ENCODE data around the gene PISD.
"Not testable (repeated sequence)": the region's sequence is repeated elsewhere in the genome, so short reads cannot be mapped to it uniquely, and the experiment has no call there.

The PISD gene

DNA sequence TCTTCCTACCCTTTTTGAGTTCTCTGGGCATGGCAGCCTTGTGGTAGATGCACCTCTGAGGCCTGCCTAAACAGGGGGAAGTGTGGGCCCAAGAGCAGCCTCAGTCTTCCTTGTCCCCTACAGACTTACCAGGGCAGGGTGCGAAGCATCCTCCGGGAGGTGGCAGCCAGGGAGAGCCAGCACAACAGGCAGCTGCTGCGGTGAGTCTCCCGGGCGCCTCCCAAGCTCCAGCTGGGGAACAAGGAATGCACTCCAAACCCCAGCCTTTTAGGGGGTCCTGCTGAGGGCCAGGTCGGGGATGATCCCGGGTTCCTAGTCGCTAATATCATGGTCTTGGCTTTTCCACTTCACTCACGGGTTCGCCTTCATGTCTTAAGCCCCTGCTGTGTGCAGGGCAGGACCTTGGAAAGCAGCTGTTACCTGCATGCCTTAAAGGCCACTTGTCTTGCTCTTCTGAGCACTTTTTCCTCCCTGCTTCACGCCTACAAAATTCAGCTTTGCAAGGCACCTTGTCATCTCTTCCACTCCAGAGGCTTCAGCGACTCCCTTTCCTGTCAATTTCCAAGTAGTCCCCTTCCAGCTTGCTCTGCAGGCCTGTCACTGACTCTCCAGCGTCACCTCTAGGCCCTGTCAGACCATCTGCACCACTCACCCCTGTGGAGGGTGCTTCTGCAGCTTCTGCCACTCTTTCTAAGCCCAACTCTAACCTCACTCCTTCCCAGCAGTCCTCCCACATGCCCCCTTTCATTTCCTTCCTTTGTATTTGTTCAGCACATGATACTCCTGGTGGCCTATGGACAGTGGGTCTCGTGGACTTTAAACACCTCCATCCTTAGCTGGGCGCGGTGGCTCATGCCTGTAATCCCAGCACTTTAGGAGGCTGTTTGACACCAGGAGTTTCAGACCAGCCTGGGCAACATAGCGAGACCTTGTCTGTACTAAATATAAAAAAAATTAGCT, 57.0 kb downstream of the PISD start:
- DNase-seq, result no peak

DNA sequence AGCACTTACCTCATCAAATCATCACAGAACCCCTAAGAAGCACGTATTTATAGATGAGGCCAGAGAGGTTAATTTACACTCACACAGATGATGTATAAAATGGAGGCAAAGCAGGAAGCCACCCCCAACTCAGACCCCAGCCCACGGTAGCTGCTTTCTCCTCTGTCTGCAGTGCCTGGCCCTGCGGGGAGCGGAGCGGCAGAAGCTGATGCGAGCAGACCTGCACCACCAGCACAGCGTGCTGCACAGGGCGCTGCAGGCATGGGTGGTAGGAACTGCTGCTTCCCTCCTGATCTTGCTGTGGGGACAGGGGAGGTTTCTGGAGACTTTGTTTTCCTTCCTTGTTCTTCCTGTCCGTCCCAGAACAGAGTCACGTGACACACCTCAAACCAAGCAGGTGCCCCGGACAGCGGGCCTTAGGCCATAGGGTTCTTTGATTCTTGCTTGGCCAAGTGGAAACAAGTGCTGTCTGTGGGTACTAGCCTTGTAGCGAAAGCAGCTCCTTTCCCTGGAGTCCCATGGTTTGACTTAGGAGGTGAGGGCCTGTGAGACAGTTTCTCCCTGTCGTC, 57.8 kb downstream of the PISD start:
- DNase-seq, result no peak

DNA sequence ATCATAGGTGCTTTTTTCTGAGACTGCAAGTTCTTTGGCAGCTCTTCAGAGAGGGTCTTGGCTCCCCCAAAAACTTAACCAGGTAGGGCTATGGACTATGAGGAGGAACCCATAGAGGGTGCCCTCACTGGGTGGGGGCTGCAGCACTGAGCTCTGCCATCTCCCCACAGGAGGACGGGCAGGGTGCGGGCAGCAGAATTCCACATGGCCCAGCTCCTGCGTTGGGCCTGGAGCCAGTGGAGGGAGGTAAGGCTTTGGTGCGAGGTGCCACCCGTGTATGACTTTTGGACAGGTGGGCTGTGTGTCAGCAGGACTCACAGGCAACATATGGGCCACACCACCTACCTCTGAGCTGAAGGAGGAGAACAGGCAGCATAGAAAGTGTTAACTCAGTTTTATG, 58.4 kb downstream of the PISD start:
- no peak for DNase-seq

DNA sequence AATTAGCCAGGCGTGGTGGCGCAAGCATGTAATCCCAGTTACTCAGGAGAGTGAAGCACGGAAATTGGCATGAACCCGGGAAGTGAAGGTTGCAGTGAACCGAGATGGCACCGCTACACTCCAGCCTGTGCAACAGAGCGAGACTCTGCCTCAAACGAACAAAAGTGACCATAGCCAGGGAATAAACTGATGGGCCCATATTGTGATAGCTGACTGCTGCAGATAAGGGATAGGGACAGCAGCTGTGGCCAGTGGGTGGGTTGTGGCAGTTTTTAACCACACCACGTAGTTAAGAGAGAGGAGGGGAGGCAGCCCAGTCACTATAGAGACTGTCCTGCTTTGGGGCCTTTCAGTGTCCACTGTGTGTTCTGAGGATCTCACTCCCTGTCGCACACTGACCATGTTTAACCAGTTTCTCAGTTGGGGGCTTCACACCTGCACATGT, 58.9 kb downstream of the PISD start:
- no peak for DNase-seq

DNA sequence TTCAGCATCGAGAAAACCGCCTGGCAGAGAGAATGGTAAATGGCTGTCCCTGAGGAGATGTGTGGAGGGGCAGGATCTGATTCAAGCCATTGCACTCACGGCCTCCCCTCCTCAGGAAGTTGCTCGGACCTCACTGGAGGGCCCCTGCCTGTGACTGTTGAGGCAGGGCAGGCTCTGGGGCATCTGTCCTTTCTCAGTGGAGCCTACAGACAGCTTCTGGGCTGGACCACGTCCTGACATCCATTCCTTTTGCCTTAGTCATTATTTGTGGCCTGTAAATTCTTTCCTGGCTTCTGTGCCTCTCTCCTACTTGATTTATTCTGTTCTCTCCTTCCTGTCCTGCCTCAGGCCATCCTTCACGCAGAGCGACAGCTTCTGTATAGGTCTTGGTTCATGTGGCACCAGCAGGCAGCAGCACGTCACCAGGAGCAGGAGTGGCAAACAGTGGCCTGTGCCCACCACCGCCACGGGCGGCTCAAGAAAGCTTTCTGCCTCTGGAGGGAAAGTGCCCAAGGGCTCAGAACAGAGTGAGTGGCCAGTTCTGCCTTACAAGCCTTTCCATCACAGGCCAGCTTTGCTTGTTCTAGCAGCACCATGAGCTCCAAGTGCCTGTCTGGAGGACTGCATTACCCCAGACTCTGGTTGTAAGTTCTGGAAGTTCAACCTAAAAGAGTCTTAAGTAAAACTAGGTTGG, 59.6 kb downstream of the PISD start:
- DNase-seq, result no peak

DNA sequence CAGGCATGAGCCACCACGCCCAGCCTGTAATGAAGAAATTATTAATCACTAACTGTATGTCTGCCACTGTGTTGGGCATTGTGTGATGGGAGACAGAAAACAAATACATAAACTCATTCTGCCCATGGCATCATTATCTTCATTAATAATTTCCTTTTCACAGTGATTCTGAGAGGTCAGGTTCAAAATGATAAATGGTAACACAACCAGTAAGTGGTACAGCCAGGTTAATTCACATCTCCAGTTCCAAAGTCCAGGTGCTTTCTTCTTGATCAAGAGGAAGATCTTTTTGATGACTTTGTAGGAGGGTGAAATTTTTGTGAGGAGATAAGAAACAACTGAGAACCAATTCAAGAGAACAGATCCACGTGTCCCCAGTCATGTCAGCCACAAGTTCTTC, 66.7 kb downstream of the PISD start:
- DNase-seq, result no peak

DNA sequence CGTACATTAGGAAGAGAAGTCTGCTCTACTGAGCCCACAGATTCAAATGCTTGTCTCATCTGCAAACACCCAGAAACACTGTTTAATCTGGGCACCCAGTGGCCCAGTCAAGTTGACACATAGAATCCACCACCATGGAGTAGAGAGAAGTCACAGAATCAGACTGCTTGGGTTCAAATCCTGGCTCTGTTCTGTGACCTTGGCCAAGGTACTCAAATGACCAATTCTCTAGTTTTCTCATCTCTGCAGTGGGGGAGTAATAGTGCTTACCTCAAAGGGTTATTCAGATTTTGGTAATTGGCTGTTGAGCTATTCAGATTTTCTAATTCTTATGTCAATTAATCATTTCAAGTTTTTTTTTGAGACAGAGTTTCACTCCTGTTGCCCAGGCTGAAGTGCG, 71.9 kb downstream of the PISD start:
- DNase-seq, result not testable (repeated sequence)

DNA sequence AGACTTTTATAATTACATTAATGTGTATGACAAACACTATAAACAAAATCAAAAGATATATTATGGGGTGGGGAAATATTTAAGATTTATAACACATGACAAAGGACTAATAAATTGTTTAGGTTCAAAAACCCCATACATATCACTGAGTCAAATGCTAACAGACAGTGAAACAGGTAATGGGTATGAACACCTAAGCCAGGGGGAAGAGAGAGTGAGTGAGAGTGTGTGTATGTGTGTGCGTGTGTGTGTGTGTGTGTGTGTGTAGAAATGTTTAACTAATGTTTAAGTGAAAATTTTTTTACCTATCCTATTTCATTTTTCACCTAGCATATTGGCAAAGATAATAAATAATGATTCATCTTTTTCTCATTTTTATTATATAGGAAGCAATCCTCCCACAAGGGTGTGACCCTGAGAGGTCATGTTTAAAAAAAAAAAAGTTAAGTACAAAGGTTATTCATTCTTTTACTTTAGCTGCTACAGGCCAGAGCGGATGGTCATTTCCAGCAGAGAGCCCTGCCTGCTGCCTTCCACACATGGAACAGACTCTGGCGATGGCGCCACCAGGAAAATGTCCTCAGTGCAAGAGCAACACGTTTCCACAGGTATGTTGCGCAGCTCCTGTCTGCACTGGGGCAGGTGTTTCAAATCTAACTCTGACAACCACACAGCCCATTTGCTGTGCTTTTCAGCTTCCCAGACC, 72.9 kb downstream of the PISD start:
- DNase-seq, result no peak

DNA sequence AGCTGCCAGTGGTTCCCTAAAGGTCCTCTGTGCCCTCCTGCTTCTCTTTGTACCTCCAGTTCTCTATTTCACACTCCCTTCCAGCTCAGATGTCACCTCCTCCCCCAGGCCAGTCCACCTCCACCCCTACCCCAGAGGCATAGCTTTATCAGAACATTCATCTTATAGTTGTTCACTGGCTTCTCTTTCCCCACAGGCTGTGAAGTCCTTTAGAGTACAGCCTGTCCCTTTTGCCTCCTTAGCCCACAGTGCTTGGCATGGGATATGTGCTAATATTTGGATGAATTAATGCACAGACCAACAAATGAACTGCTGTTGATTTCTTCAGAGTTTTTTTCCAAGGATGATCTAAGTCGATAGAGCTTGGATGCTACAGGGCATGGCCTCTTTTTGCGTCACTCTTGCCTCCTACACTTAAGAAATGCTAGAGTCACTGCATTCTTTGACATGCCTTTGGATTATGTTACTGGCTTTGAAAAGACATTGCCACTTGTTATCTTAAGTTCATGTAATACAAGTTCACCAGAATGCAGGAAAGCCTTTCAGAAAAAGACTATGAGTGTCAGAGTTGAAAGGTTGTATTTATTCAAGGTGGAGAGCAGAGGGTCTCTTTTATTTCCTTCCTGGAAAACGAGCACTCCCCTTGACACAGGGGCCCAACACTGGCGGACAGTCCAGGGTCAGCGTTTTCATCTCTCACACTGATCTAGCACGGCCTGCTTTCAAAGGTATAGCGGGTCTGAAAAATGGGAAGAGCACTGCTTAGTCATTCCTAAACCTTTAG, 75.7 kb downstream of the PISD start:
- no peak for DNase-seq

DNA sequence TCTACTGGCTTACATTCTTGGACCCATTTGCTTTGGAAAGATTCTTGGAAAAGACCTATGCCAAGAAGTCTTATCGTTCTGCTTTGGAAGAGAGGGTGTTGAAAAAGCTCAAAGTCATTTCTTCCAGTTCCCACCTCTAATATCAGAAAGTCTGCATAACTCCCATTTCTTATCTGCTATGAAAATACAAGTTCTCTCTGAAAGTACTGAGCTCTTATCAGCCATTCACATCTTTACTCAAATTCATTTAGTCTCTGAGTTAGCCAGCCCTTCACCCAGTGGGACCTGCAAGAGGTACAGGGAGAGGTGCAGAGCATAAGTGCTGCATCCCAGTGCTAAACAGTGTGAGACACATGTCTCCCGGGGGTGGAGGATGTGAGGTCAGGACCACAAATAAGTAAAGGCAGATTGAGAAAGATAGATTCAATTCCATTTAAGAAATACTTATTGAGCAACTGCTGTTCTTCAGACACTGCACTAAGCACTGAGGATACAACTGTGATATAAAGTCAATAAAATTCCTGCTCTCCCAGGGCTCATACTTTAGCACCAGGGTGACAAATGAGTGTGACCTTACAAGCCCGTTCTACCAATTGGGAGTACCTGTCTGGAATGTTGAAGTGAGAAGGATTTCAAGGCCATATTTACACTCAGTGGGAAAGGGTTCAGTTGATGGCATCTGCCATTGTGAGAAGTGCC, 76.7 kb downstream of the PISD start:
- no peak for DNase-seq

DNA sequence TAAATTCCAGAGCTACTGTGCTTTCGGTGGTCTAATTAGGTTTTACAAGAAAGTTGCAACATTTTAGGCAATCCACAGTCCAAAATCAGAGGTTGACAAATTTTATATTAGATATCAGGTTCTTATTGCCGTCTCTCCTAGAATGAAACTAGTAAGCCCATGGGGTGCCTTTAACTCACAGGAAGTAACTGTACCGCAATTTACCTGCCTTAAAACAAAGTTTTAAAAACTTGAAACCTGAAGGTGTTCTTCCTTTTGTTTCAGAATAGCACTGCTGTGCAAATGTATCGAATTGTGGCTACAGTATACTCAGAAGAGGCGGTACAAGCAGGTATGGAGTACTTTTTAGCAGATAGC, 77.2 kb downstream of the PISD start:
- DNase-seq, result no peak

DNA sequence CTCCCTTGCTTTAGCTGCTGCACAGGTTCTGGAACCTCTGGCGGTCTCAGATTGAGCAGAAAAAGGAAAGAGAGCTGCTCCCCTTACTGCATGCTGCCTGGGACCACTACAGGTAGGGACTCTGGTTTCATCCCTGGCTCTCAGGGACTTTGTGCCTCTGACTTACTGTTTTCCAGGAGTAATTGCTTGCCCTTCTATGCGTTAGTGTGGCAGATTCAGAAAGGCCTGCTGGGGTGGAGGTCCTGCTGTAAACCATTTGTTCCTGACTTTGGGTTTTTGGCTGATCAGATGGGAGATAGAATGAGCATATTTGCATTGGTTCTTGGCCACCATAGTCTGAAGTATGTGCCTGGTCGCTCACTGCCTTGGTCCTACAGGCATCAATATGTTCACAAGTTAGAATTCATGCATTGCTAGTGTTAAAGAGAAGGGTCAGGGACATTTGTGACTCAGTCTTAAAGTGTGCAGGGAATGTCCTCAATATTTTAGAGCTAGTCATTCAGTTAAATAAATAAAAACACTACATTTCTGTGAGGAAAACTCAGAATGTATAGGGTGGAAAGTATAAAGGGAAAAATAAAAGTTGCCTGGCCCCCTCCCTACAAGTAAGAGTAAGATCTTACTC, 78.0 kb downstream of the PISD start:
- no peak for DNase-seq

DNA sequence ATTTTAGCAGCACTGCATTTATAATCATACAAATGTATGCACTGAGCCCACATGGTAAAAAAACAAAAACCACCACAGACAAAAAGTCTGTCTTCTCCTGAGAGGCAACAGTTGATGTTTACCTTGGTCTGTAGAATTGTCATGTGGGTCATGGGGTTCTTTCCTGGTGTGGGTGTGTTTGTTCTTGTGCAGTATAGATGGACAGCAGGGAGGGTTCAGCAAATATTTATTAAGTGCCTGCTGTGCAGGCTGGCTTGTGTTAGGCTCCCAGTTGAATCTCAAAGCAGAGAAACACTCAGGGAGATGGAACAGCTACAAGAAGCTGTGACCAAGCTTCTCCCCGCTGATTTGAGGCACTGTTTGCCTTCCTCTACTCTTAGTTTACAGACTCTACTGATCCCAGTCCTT, 82.2 kb downstream of the PISD start:
- peak; percentile 81 for DNase-seq

DNA sequence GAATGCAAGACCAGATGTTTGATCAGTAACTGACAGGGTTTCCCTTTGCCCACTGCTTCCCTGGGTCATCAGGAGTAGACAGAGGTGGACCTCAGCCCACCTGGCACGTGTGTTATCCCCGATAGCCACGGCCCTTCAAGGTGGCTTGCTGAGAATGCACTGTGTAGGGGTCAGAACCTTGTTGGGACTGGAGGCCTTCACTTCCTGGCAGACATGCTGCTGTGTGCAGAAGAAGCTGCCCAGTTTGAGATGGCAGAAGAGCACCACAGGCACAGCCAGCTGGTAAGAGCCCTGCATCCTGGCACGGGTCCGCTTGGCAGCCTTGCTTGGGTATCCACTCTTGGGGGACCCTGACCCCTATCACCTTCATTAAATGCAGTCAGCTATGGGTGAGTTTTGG, 83.8 kb downstream of the PISD start:
- no peak for DNase-seq

DNA sequence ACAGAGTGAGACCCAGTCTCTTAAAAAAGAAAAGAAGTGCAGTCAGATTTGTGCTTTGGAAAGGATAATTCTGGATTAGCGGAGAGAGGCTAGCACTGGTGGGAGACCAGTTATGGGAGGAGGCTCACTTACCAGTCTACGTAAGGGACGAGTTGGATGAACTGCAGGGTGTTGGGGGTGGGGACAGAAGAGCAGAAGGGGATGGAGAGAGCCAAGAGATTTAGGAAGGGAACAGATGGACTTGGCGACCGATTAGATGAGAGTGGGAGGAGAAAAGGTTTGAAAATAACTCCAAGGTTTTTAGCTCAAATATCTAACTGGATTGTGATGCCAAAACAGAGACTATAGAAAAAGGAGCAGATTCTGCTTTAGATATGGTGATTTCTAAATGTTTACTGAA, 84.3 kb downstream of the PISD start:
- DNase-seq, result no peak

DNA sequence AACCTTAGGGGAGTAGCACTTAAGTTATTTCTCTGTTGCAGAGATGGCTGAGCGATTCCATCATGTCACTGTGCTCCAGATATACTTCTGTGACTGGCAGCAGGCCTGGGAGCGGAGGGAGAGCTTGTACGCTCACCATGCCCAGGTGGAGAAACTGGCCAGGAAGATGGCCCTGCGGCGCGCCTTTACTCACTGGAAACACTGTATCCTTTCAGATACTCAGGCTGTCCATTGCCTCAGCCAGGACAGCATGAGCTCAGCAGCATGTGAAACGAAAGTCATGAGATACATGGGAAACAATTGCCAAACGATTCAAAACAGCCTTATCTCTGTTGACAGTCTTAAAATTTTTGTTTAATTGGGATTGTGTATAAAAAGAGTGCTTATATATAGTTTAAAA, 86.8 kb downstream of the PISD start:
- DNase-seq, result no peak

DNA sequence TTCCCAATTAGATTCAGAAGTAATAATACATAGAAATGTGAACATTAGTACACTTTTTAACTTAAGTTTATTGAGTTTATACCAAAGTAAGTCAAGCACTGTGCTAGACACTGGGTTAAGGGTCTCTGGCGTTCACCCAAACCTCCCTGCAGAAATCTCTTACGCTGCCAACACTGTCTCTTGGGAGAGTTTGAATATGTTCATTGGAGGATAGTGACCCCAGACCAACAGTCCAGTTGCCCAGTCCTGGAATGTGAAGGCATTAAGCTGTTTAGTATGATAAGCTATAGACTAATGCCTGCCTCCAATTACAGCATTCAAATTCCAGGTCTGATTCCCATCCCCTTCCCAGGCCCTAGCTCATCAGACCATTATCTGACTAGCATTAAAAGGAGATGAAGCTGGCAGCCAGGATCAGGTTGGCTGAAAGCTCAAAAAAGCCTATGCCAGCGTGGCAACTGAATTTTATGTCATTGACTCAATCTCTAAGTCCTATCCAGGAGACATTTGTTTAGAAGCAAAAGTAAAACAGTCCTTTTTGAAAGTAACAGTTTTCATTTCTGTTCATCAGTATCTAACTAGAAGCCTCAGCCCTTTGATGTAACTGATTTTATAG, 87.9 kb downstream of the PISD start:
- no peak for DNase-seq

DNA sequence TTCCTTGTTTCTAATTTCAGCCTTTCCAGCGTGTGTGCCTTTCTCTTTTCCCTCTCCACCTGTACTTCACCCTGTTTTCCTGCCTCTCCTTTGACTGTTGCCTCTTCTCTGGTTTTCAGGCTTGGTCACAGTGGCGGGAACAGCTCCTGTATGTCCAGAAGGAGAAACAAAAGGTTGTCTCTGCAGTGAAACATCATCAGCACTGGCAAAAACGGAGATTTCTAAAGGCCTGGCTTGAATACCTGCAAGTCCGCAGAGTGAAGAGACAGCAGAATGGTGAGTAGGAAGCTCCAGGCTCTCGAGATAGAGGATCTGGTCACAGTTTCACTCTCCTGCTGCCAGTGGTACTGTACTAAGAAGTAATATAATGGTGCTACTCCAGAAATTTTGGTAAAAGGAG, 89.1 kb downstream of the PISD start:
- DNase-seq, result no peak

DNA sequence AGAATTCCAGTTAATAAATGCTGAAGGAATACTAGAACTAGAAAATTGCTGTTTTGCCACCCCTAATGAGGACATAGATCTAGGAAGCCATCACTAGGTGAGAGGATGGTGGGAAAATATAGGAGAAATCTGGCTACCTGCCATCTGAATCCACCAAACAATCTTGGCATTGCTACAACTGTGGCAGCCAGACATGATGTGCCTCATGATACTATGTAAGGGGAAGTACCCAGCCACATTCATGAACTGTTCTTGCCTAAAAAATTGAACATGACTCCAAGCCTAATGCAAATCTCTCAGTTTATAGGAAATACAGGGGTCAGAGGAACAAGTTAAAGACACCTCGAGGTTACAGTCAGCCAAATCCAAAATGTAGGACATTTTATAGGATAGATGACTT, 92.9 kb downstream of the PISD start:
- DNase-seq, result no peak
